ENCODE data around the gene KRT76.

KRT76 gene

GRCh38 chr12:52784909-52785308, 7.8 kb upstream of the KRT76 start:
- DNase-seq (ENCODE audit: low read depth, low spot score), result no peak
- ChIA-PET POLR2A (no interaction called here), CTCF (no interaction called here)
- no peak for TF ChIP-seq CTCF (IDR thresholded peaks at IDR 0.05; ENCODE audit: insufficient read depth, low read length, missing control alignments)
- H3K4me3 ChIP-seq (ENCODE audit: low read depth, low read length), result no peak overlapping the region

DNA sequence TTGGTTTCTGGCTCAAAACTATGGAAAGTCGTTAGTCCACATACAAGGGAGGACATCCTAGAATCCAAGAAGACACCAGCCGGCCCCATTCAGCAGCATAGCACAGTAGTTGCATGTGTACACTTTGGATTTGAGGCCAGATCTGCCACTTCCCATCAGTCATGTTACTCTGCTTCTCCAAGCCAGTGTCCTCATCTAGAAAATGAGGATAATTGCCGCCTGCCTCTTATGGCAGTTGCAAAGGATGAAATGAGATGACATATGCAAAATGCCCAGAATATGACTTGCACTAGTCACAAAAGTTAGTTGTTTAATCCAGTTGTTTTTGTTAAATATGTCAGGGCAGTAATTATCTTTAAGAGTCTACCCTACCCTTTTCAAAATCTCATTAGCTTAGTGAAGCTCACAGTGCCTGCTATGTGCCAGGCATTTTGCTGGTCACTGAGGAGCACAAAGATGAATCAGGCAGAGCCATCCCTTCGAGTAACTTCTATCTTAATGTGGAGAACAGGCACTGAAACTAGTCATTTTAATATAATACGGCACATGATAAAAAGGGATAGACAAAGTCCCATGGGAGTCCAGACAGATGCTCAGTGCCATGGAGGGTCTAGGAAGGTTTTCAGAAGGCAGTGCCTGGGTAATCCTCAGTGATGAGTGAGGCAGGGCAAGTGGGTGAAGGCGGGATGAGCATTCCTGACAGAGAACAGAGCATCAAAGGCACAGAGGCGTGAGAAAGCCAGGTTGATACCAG, 6.6 kb upstream of the KRT76 start:
- no peak for DNase-seq (ENCODE audit: low read depth, low spot score)
- no peak for TF ChIP-seq CTCF (IDR thresholded peaks at IDR 0.05; ENCODE audit: insufficient read depth, low read length, missing control alignments)
- H3K4me3 ChIP-seq (ENCODE audit: low read depth, low read length), result no peak overlapping the region
- POLR2A ChIA-PET, result no interaction called here
- CTCF ChIA-PET, result no interaction called here

DNA sequence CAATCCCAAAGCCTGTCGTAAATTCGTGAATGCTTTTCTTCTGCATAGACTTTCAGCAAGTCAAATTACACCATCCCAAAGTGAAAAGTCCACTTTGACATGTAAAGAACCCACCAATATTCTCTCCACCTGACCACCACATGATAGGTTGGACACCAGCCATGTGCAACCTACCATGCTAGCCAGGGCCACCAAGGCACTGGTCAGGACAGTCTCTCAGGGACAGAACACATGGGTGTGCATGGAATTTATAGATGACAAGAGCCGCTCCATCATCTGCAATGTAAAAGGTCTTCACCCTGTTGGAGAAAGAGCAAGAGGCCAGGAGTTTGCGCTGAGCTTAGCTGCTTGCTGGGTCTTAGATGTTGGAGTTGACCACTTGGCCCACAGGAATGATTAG, 5.4 kb upstream of the KRT76 start:
- DNase-seq (ENCODE audit: low read depth, low spot score), result no peak
- CTCF ChIA-PET, result no interaction called here
- no peak overlapping the region for H3K4me3 ChIP-seq (ENCODE audit: low read depth, low read length)
- POLR2A ChIA-PET, result no interaction called here
- TF ChIP-seq CTCF (IDR thresholded peaks at IDR 0.05; ENCODE audit: insufficient read depth, low read length, missing control alignments), result no peak

DNA sequence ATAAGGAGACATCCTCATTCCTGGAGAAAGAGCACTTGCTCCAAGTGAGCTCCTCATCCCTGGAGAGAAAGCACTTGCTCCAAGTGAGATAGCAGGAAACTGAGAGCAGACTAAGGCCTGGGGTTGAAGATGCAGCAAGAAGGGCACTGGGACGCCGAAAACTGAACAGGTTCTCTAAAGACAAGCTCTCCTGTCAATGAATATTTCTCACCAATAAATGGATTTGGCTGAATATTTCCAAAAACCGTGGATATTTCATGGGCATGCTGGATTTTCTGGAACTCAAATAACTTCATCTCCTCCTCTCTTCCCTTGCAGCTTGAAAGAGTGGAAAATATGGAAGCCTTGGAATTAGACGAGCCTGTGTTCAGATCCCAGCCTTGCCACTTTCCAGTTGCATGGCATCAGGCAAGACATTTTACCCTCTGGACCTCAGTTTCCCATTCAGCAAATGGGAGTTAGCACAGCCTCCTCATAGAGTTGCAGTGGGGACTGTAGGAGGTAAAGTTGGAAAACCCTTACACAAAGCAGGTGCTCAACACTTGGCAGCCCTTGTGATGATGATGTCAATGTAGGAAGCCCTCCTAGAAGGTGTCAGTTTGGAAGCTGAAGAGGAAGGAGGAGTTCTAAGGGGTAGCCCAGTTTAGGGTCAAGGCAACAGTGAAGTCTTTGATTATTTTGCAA, 4.4 kb upstream of the KRT76 start:
- DNase-seq (ENCODE audit: low read depth, low spot score), result no peak
- ChIA-PET CTCF (no interaction called here), POLR2A (no interaction called here)
- no peak overlapping the region for H3K4me3 ChIP-seq (ENCODE audit: low read depth, low read length)
- TF ChIP-seq CTCF (IDR thresholded peaks at IDR 0.05; ENCODE audit: insufficient read depth, low read length, missing control alignments), result no peak

DNA sequence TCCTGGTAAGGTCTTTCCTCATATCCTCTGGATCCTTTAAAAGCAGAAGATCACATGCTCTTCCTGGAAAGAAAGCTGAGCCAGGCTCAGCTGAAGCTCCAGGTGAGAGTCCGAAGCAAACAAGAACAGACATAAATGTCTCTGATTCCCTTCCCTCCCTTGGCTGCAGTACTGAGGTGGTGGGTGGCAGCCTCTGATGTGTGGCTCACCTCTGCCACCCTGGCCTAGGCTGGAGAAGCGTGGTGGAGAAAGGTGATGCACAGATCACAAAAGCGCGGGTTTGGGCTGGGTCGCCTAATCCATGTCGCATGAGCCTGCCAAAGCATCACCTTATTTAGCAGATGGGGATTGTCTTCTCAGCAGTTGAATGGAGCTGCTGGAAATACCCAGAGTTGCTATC, 2.8 kb upstream of the KRT76 start:
- no peak for DNase-seq (ENCODE audit: low read depth, low spot score)
- no peak overlapping the region for H3K4me3 ChIP-seq (ENCODE audit: low read depth, low read length)
- CTCF ChIA-PET, result no interaction called here
- no peak for TF ChIP-seq CTCF (IDR thresholded peaks at IDR 0.05; ENCODE audit: insufficient read depth, low read length, missing control alignments)
- POLR2A ChIA-PET, result no interaction called here

GRCh38 chr12:52778833-52779232, 1.7 kb upstream of the KRT76 start:
- POLR2A ChIA-PET, result no interaction called here
- DNase-seq (ENCODE audit: low read depth, low spot score), result no peak
- H3K4me3 ChIP-seq (ENCODE audit: low read depth, low read length), result no peak overlapping the region
- CTCF ChIA-PET, result interaction anchor here (1.4 kb wide), 1 partner anchor 106 kb away, joined by 3 read pairs; no protein-coding TSS in a partner anchor
- TF ChIP-seq CTCF (IDR thresholded peaks at IDR 0.05; ENCODE audit: insufficient read depth, low read length, missing control alignments), result no peak
